Measurements from ENCODE around the gene UTP15.

Gene UTP15

DNA sequence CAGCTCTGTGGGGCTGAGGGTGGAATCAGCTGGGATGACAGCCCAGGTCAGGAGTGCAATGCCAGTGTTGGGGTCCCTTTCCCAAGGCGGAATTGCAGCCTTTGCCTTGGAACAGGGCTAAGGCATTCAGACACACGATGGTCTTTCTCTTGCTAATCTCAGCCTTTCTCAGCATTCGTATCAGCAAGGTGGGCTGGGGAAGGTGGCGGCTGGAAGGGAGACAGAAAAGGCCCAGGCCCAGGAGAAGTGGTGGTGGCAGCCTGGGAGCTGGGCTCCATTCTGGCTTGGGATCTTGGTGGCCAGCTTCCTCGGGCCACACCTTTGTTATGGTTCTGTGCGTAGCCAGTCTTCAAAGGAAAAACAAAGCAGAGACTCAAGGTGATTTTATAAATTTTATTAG is 59.3 kb downstream of the UTP15 start:
- no peak for DNase-seq

- no peak for DNase-seq
Observed at GRCh38 chr5:73625372-73625943, 59.9 kb downstream of the UTP15 start.

- no peak for DNase-seq
Observed at GRCh38 chr5:73625944-73626811, 60.6 kb downstream of the UTP15 start, which contains the start of gene ARHGEF28. TSS of gene ARHGEF28 (plus strand) at chr5:73626196. CDS start at chr5:73684852, 58,656 bp downstream.

- no peak for DNase-seq
Observed at GRCh38 chr5:73626814-73627313, 61.3 kb downstream of the UTP15 start.

- no peak for DNase-seq
Observed at GRCh38 chr5:73629456-73629855, 63.9 kb downstream of the UTP15 start.

GRCh38 chr5:73630765-73631164 is 65.2 kb downstream of the UTP15 start:
- no peak for DNase-seq

DNA sequence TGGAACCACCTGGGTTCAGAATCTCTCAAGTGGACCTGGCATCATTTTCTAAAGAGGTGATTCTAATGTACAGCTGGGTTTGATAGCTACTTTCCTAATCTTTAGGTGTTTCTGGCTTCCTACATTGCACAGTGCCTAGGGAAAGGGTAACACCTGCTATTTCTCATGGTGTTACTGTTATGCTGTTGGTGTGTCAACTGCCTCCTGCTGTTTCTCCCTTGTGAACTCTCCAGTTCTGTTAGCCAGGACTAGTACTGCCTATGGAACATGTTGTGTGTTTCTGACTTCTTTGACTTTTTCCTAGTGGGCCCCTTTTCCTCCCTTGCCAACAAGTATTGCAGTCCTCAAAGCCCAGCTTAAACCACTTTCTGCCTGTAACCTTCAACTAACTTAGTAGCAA is 66.0 kb downstream of the UTP15 start:
- DNase-seq = no peak
